PC-9 (cell line): ENCODE data around the gene RFC2.
"Not testable (repeated sequence)": the region's sequence is repeated elsewhere in the genome, so short reads cannot be mapped to it uniquely, and the experiment has no call there.

Experiments used
- EZH2 ChIP-seq: fragments of 200-600 bp; sonication (generic); IDR thresholded peaks from 2 replicates; pipeline ENCODE4 v1.8.0; 2017; ENCODE audit warnings: antibody characterized with exemption, low read depth
- TF ChIP-seq, protein P1 (sequence below): fragments of 200-600 bp; sonication (generic); conservative IDR thresholded peaks from 2 replicates; pipeline ENCODE4 v1.6.1; 2017; ENCODE audit warnings: mixed run types, antibody characterized with exemption, mild to moderate bottlenecking, moderate library complexity

GRCh38 chr7:74195968-74196654 lies 58.1 kb downstream of the RFC2 start:
- TF ChIP-seq, protein P1, sequence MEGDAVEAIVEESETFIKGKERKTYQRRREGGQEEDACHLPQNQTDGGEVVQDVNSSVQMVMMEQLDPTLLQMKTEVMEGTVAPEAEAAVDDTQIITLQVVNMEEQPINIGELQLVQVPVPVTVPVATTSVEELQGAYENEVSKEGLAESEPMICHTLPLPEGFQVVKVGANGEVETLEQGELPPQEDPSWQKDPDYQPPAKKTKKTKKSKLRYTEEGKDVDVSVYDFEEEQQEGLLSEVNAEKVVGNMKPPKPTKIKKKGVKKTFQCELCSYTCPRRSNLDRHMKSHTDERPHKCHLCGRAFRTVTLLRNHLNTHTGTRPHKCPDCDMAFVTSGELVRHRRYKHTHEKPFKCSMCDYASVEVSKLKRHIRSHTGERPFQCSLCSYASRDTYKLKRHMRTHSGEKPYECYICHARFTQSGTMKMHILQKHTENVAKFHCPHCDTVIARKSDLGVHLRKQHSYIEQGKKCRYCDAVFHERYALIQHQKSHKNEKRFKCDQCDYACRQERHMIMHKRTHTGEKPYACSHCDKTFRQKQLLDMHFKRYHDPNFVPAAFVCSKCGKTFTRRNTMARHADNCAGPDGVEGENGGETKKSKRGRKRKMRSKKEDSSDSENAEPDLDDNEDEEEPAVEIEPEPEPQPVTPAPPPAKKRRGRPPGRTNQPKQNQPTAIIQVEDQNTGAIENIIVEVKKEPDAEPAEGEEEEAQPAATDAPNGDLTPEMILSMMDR, result not testable (repeated sequence)
- not testable (repeated sequence) for TF ChIP-seq EZH2
